NOMO-1 (cell line): ENCODE results near the gene PGR.
A peak's percentile ranks its signal among the peaks of the same experiment; 100 is the strongest.
"Not testable (repeated sequence)": the region's sequence is repeated elsewhere in the genome, so short reads cannot be mapped to it uniquely, and the experiment has no call there.

Experiments used
- DNase-seq, 2 experiments: peaks; one replicate each; lab custom pipeline; 2025; ENCODE audit not compliant: unreplicated experiment in 2 of 2; lab: John Stamatoyannopoulos, UW

The PGR gene

GRCh38 chr11:101013702-101014101 lies 115.9 kb downstream of the PGR start:
- not testable (repeated sequence) for DNase-seq

- no peak for DNase-seq
Observed at GRCh38 chr11:101011881-101012280, 117.7 kb downstream of the PGR start.

GRCh38 chr11:101010899-101011298 lies 118.7 kb downstream of the PGR start:
- no peak for DNase-seq

GRCh38 chr11:101009690-101010055 lies 119.9 kb downstream of the PGR start:
- no peak for DNase-seq

- peak; percentile 33 to 71 for DNase-seq
Observed at GRCh38 chr11:101008961-101009689, 120.5 kb downstream of the PGR start.

- no peak for DNase-seq
Observed at GRCh38 chr11:101003468-101003867, 126.1 kb downstream of the PGR start.

- no peak for DNase-seq
Observed at GRCh38 chr11:100999756-101000155, 129.9 kb downstream of the PGR start.

- no peak for DNase-seq
Observed at GRCh38 chr11:100994966-100995365, 134.6 kb downstream of the PGR start.

GRCh38 chr11:100991541-100991940 lies 138.1 kb downstream of the PGR start:
- no peak for DNase-seq

- no peak for DNase-seq
Observed at GRCh38 chr11:100990931-100991330, 138.7 kb downstream of the PGR start.

- peak in 1 of 2 experiments; percentile 5 for DNase-seq
Observed at GRCh38 chr11:100984668-100985067, 144.9 kb downstream of the PGR start.

- no peak for DNase-seq
Observed at GRCh38 chr11:100981196-100981824, 148.3 kb downstream of the PGR start.

- no peak for DNase-seq
Observed at GRCh38 chr11:100980156-100980555, 149.5 kb downstream of the PGR start.
